GM23248 (cell line): ENCODE measurements around the gene RGS17. TPM values are rescaled to one million over a fixed set of nuclear protein-coding genes. Genes with fewer than 3 reads are reported as not detected.
A peak's percentile ranks its signal among the peaks of the same experiment; 100 is the strongest.

ENCODE experiments used
- DNase-seq: peaks from one replicate; pipeline ENCODE4 v3.0.0-alpha.2; 2015
- H2AFZ ChIP-seq: fragments of 200-600 bp; sonication (generic); 2 replicates; pipeline ENCODE4 v1.6.1; 2016; ENCODE audit warnings: antibody characterized with exemption
- H3F3A ChIP-seq: fragments of 200-600 bp; sonication (generic); 2 replicates; pipeline ENCODE4 v1.6.1; 2016; ENCODE audit warnings: mild to moderate bottlenecking, antibody characterized with exemption, mixed run types; ENCODE audit not compliant: insufficient read depth
- H3K27ac ChIP-seq: fragments of 200-600 bp; sonication (generic); 2 replicates; pipeline ENCODE4 v1.5.1; 2016; ENCODE audit warnings: mild to moderate bottlenecking
- H3K27me3 ChIP-seq: fragments of 200-600 bp; sonication (generic); replicated peaks from 2 replicates; pipeline ENCODE4 v1.6.1; 2016; ENCODE audit warnings: mild to moderate bottlenecking; ENCODE audit not compliant: insufficient read depth
- H3K36me3 ChIP-seq: fragments of 200-600 bp; sonication (generic); 2 replicates; pipeline ENCODE4 v1.6.1; 2016; ENCODE audit warnings: low read depth, mild to moderate bottlenecking
- H3K4me1 ChIP-seq: fragments of 200-600 bp; sonication (generic); 2 replicates; pipeline ENCODE4 v1.6.1; 2016; ENCODE audit warnings: mild to moderate bottlenecking; ENCODE audit not compliant: insufficient read depth
- H3K4me2 ChIP-seq: fragments of 200-600 bp; sonication (generic); one replicate; pipeline ENCODE4 v1.6.1; 2016; ENCODE audit warnings: mild to moderate bottlenecking; ENCODE audit not compliant: unreplicated experiment
- H3K4me3 ChIP-seq: fragments of 200-600 bp; sonication (generic); 2 replicates; pipeline ENCODE4 v1.5.1; 2016; ENCODE audit warnings: mild to moderate bottlenecking
- H3K79me2 ChIP-seq: fragments of 200-600 bp; sonication (generic); 2 replicates; pipeline ENCODE4 v1.6.1; 2016; ENCODE audit warnings: mild to moderate bottlenecking; ENCODE audit not compliant: insufficient read depth
- H3K9ac ChIP-seq: fragments of 200-600 bp; sonication (generic); 2 replicates; pipeline ENCODE4 v1.6.1; 2016; ENCODE audit warnings: mild to moderate bottlenecking
- H3K9me2 ChIP-seq: fragments of 200-600 bp; sonication (generic); 2 replicates; pipeline ENCODE4 v1.6.1; 2016; ENCODE audit warnings: mixed run types, mild to moderate bottlenecking, moderate library complexity; ENCODE audit not compliant: insufficient read depth
- H3K9me3 ChIP-seq: fragments of 200-600 bp; sonication (generic); one replicate; pipeline ENCODE4 v1.6.1; 2017; ENCODE audit warnings: low read depth
- H4K20me1 ChIP-seq: fragments of 200-600 bp; sonication (generic); 2 replicates; pipeline ENCODE4 v1.6.0; 2016; ENCODE audit not compliant: insufficient read depth
- EZH2 ChIP-seq: fragments of 200-600 bp; sonication (generic); IDR thresholded peaks from 2 replicates; pipeline ENCODE4 v1.6.1; 2018; ENCODE audit warnings: antibody characterized with exemption, mild to moderate bottlenecking; ENCODE audit not compliant: insufficient read depth, poor library complexity, severe bottlenecking
- EZH2phosphoT487 ChIP-seq: fragments of 200-600 bp; sonication (generic); IDR thresholded peaks from 2 replicates; pipeline ENCODE4 v1.6.1; 2018; ENCODE audit warnings: antibody characterized with exemption, moderate library complexity, mild to moderate bottlenecking, low read depth; ENCODE audit not compliant: insufficient read depth
- WGBS, 2 experiments: methylation state at CpG; one replicate each; pipeline ENCODE4 v1.1.6; 2015 to 2017; ENCODE audit warnings: low lambda C conversion rate in 2 of 2, low coverage in 1 of 2; ENCODE audit errors: missing lambda C conversion rate in 2 of 2; 5-methylcytosine and 5-hydroxymethylcytosine counted together
- in situ Hi-C: fragments of 300-500 bp; cut with MboI; formaldehyde crosslinking; loops from 2 replicates; pipeline ENCODE4 v1.15.0; 2020
- polyA plus RNA-seq: library from polyadenylated mRNA; unstranded; fragments of >200 nt; fragmentation: Nextera tagmentation; extraction: Ambion mirVana; gene quantifications from 2 replicates; pipeline ENCODE4 v1.2.1, GENCODE V29; 2016
- small RNA-seq: library from RNA; depleted of rRNA; stranded (forward); fragments of <200 nt; gene quantifications from one replicate; pipeline ENCODE3, GENCODE V24; 2014; ENCODE audit warnings: low read depth, low replicate concordance
- total RNA-seq: library from RNA; depleted of rRNA; stranded (reverse); fragments of >200 nt; shearing (Covaris generic); gene quantifications from 2 replicates; pipeline ENCODE4 v1.2.3, GENCODE V29; 2014; rRNA removed

RGS17 gene
- total and polyA plus RNA-seq, 2 experiments from 2014 or later, result 0.36 to 1.1 TPM

GRCh38 chr6:152959333-152959732 lies 171.7 kb downstream of the RGS17 start:
- Histone ChIP-seq H3K9me3 (no peaks in the 10 kb centered on the region), H3K27ac (no peak overlapping the region), H3K4me2 (no peak overlapping the region), H3K4me3 (no peak overlapping the region), H3K27me3 (no peaks in the 10 kb centered on the region), H3K4me1 (no peaks in the 10 kb centered on the region), H3K9ac (no peak overlapping the region), H3K9me2 (no peaks in the 10 kb centered on the region), H3K36me3 (no peaks in the 10 kb centered on the region), H4K20me1 (no peaks in the 10 kb centered on the region), H3F3A (no peaks in the 10 kb centered on the region), H2AFZ (no peak overlapping the region), H3K79me2 (no peaks in the 10 kb centered on the region)
- TF ChIP-seq EZH2phosphoT487 (no peak), EZH2 (no peak)
- no peak for DNase-seq
- WGBS, 2 experiments, result 86 to 92% methylated on average over 24 of the region's 24 CpGs
- in situ Hi-C loops, result no loop called here

- Histone ChIP-seq H3F3A (no peaks in the 10 kb centered on the region), H3K4me2 (no peak overlapping the region), H4K20me1 (no peaks in the 10 kb centered on the region), H3K79me2 (no peaks in the 10 kb centered on the region), H3K4me3 (no peak overlapping the region), H3K9me2 (no peaks in the 10 kb centered on the region), H3K27ac (no peak overlapping the region), H3K36me3 (no peaks in the 10 kb centered on the region), H3K9me3 (no peaks in the 10 kb centered on the region), H2AFZ (no peak overlapping the region), H3K4me1 (peaks cover 3% of the 10 kb centered on the region), H3K27me3 (no peaks in the 10 kb centered on the region), H3K9ac (no peak overlapping the region)
- TF ChIP-seq EZH2 (no peak), EZH2phosphoT487 (no peak)
- in situ Hi-C loops, result no loop called here
- WGBS, 2 experiments, result 38 to 47% methylated on average over 1 of the region's 1 CpG
- DNase-seq, result peak; percentile 32
Measured at GRCh38 chr6:152957796-152958195, 173.3 kb downstream of the RGS17 start.

Small RNAs within 50 kb of the gene (small RNA-seq; reads per million reads assigned to genes)
- gene AL080276.1 (not detected), gene RNA5SP224 (not detected)

Other genes starting within 250 kb of the RGS17 start
- 8.5 and 11.2 TPM in 2 replicates for gene FBXO5, start 148.2 kb downstream of the RGS17 start, total RNA-seq
- gene FBXO5, start 148.2 kb downstream of the RGS17 start, polyA plus RNA-seq, result 15.2 and 15.5 TPM in 2 replicates
- gene MTRF1L, start 128.6 kb downstream of the RGS17 start, total RNA-seq, result 16.3 and 22.1 TPM in 2 replicates
- gene MTRF1L, start 128.6 kb downstream of the RGS17 start, polyA plus RNA-seq, result 21.9 and 22.7 TPM in 2 replicates